LNCAP (cell line): Measurements from ENCODE around the gene PAX5.

ENCODE experiments used
- TF ChIP-seq, protein P1 (sequence below): fragments of 450-650 bp; IDR thresholded peaks from 2 replicates; pipeline ENCODE4 v1.5.1; 2017; ENCODE audit warnings: mild to moderate bottlenecking

PAX5 gene

DNA sequence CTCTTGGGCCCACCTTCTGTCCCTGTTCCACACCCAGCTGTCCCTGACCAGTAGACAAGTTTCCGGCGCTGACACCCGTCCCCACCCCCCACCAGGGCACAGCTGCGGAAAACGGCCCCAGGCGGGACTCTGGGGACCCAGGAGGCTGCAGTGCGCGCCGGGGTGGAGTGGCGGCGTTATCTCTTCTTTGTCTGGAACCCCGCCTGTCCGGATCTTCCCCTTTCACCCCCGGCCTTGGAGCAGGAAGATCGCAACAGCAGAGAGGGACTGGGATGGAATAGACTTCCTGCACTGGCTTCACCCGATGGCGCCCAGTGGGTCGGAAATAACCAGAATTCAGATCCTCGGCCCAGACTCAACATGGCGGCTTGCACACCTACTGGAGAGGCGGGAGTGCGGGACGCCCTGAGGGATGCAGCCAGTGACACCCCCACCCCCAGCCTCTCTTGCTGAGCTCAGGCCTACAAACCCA lies 4.7 kb downstream of the PAX5 start:
- TF ChIP-seq, protein P1, sequence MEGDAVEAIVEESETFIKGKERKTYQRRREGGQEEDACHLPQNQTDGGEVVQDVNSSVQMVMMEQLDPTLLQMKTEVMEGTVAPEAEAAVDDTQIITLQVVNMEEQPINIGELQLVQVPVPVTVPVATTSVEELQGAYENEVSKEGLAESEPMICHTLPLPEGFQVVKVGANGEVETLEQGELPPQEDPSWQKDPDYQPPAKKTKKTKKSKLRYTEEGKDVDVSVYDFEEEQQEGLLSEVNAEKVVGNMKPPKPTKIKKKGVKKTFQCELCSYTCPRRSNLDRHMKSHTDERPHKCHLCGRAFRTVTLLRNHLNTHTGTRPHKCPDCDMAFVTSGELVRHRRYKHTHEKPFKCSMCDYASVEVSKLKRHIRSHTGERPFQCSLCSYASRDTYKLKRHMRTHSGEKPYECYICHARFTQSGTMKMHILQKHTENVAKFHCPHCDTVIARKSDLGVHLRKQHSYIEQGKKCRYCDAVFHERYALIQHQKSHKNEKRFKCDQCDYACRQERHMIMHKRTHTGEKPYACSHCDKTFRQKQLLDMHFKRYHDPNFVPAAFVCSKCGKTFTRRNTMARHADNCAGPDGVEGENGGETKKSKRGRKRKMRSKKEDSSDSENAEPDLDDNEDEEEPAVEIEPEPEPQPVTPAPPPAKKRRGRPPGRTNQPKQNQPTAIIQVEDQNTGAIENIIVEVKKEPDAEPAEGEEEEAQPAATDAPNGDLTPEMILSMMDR = no peak

DNA sequence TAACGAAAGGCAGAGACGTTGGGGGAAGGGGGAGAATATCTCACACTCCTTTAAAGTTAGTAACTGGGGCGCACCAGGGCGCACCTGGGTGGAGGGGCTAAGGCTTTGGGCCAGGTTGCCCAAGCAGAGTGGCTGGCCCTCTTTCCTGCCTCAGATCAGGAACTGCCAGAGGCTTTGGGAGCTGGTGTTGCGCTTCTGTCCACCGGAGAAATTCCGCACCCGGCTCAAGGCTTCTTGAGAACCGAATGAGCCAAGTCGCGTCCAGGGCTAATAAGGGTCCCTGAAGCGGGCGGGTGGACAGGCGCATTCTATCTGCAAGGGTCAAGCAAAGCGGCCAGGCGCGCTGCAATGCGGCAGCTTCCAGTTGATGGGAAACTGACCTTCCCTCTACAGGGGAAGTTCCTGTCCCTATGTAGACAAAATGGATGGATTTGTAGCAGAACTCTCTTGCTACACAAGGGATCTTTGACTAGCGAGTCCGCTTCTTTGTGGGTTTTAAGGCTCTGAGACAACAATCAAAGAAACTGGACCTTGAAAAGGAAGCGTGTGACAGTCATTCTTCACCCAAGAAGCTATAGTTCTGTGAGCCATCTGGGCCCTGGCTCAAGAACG lies 5.5 kb downstream of the PAX5 start:
- TF ChIP-seq, protein P1 = no peak

DNA sequence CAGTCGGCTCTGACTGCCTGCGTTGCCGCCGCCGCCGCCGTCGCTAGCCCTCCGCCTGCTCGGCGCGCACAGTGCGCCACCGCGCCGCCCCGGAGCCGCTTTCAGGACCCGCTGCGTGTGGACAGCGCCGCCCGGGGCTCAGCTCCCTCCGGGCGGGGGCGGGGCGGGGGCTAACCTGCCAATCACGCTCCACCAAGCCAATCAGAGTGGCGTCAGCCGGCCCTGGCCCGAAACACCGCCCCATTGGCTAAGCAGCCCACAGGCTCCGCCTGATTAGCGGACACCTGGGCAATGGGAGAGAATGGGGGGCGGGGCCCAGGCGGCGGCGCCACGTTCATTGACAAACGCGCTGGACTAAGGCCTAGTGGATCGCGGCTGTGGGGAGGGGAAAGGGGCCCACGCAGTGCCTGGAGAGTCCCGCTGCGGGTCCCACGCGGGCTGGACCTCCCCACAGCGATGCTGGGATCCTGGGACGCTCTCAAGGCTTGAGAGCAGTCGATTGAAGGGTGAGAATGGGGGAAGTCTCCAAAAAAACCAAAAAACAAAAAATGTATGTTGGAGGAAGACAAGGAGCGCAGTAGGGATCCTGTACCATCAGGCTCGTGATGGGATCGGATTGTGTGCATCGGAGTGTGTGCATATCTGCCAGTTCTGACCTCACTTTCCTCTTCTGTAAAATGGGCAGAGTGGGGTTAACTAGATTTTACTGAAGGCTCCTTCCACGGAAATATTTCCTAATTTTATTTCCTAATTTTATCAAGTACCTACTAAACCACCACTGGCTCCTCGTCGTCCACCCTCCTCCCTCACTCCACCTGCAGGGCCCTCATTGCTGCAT lies 6.3 kb downstream of the PAX5 start:
- TF ChIP-seq, protein P1 = no peak

DNA sequence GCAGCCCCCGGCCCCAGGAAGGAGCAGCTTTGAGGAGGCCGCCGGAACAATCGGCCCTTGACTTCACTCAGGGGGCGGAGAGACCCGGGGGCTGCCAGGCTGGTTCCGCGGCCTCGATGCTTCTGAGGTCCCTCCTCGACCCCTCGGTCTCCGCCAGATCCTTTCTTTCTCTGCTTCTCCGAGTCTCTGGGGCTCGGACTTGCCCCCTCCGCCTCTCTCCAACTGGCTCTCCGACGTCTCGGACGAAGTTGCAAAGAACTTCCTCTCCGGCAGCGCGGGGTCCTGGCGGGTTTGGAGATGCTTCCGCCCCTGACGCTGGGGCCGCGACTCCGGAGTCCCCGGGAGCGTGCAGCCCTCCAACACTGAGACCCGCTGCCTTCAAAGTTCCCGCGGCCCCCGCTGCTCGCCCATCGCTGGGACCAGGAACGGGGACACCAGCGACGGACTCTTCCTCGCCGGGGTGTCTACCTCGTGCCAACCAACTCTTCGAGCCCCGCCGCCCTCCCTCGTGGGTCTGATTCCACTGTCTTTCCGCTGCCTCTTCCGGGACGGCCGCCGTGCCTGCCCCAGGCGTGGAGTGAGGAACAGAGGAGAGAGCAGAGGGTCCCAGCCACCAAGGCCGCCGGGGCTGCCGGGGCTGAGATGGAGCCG lies 7.0 kb downstream of the PAX5 start:
- TF ChIP-seq, protein P1 = no peak

DNA sequence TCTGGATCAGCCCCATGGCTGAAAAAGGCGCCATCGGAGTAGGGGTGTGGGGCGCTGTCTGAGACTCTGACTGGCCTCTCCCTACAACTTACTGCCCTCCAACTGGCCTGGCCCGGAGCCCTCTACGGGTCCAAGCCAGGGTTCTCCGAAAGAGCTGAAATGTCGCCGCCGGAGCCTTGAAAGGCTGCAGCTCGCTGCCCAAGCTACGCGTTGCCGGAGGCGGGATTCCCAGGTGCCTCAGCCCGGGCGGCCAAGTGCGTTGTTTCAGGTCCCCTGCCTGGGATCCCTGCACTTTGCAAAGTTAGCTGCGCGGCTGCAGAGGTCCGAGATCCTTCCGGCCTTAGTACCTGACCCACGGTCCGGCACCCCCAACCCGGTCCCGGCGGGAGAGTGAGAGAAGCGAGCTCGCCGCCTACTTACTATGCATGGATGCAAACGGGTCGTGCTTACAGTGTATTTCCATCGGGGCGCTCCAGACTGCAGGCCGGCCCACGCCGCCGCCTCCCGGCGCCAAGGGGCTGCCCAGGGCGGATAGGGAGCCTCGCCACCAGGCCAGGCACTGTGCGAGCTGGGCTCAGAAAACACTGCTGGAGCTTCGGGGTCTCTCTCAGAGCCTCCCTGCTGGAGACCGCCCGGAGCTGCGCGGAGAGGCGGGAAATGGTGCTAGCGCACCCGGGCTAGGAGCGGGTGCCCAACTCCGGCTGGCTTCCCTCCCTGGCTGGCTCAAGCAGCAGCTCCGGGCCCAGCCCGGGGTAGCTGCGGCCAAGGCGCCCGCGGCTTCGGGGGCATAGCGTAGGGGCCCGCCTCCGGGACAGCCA lies 7.7 kb downstream of the PAX5 start:
- TF ChIP-seq, protein P1 = no peak

DNA sequence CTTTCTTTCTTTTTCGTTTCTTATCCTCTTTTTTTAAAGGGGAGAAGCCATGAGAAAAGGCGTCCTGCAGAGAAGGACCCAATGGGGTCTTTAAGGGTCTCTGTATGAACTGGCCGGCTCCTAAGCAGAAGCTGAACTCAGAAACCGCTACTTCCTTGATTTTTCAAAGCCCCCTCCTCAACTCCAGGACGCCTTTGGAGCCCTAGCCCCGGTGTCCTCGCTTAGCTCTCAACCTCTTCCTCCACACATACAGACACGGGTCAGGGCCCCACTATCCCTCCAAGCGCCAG lies 8.3 kb downstream of the PAX5 start:
- TF ChIP-seq, protein P1 = no peak
